HepG2 (cell line): Measurements from ENCODE around the gene CCDC142. TPM values are rescaled to one million over a fixed set of nuclear protein-coding genes. Genes with fewer than 3 reads are reported as not detected.
A peak's percentile ranks its signal among the peaks of the same experiment; 100 is the strongest.

Source experiments
- ARID2 ChIP-seq: sonication (generic); formaldehyde crosslinking; IDR thresholded peaks from 2 replicates; pipeline ENCODE4 v1.8.1; 2022; ENCODE audit warnings: mild to moderate bottlenecking, missing genetic modification reagents, borderline replicate concordance
- CEBPG ChIP-seq: IDR thresholded peaks from 2 replicates; pipeline ENCODE4 v1.6.1; 2016
- E2F1 ChIP-seq: sonication (generic); formaldehyde crosslinking; IDR thresholded peaks from 2 replicates; pipeline ENCODE4 v1.5.0; 2020; ENCODE audit warnings: missing genetic modification reagents
- FOXJ3 ChIP-seq: sonication (generic); formaldehyde crosslinking; IDR thresholded peaks from 2 replicates; pipeline ENCODE4 v1.4.0; 2020; ENCODE audit warnings: missing genetic modification reagents, mild to moderate bottlenecking, borderline replicate concordance
- HMGXB3 ChIP-seq: sonication (generic); formaldehyde crosslinking; IDR thresholded peaks from 2 replicates; pipeline ENCODE4 v1.4.0; 2020; ENCODE audit warnings: missing genetic modification reagents, borderline replicate concordance
- MATR3 ChIP-seq: sonication (generic); formaldehyde crosslinking; IDR thresholded peaks from 2 replicates; pipeline ENCODE4 v1.4.0; 2020; ENCODE audit warnings: missing genetic modification reagents
- PBX2 ChIP-seq: IDR thresholded peaks from 2 replicates; pipeline ENCODE4 v1.6.1; 2016; ENCODE audit warnings: control low read depth
- PRDM10 ChIP-seq: sonication (generic); formaldehyde crosslinking; IDR thresholded peaks from 2 replicates; pipeline ENCODE4 v1.4.0; 2020; ENCODE audit warnings: low read depth, missing genetic modification reagents
- SALL2 ChIP-seq: sonication (generic); formaldehyde crosslinking; IDR thresholded peaks from 2 replicates; pipeline ENCODE4 v1.8.1; 2023; ENCODE audit warnings: mild to moderate bottlenecking, missing genetic modification reagents, inconsistent platforms
- ZBTB21 ChIP-seq: sonication (generic); formaldehyde crosslinking; IDR thresholded peaks from 2 replicates; pipeline ENCODE4 v1.4.0; 2020; ENCODE audit warnings: missing genetic modification reagents
- ZNF280D ChIP-seq: sonication (generic); formaldehyde crosslinking; IDR thresholded peaks from 2 replicates; pipeline ENCODE4 v1.5.1; 2020; ENCODE audit warnings: mild to moderate bottlenecking, missing genetic modification reagents
- ZNF563 ChIP-seq: sonication (generic); formaldehyde crosslinking; IDR thresholded peaks from 2 replicates; pipeline ENCODE4 v1.8.0; 2022; ENCODE audit warnings: mild to moderate bottlenecking, moderate library complexity, missing genetic modification reagents
- ZNF747 ChIP-seq: sonication (generic); formaldehyde crosslinking; IDR thresholded peaks from 2 replicates; pipeline ENCODE4 v1.8.1; 2023; ENCODE audit warnings: missing genetic modification reagents, mild to moderate bottlenecking, borderline replicate concordance
- polyA plus RNA-seq, 8 experiments: library from polyadenylated mRNA; depleted of rRNA in 3 of 8; stranded (reverse) in 7 of 8; unstranded in 1 of 8; fragments of >200 nt; fragmentation: Illumina TruSeq in 4 of 8; extraction: Trizol in 4 of 8; gene quantifications; 2 replicates each; pipeline versions ENCODE4 v1.2.1 to v1.2.3, GENCODE V29; 2011 to 2016; ENCODE audit warnings: low read depth in 4 of 8, missing spikeins in 1 of 8, mixed read lengths in 1 of 8; ENCODE audit not compliant: insufficient read depth in 1 of 8
- total RNA-seq, 5 experiments: library from RNA; depleted of rRNA; stranded (reverse); fragments of >200 nt; fragmentation: Illumina TruSeq; extraction: Trizol; gene quantifications; 2 replicates each; pipeline ENCODE4 v1.2.3, GENCODE V29; 2016; ENCODE audit warnings: low read depth in 1 of 5

CCDC142 gene
- total and polyA plus RNA-seq, 2 of the 13 experiments (the other 11 are each of a cell fraction or from before 2014, with no cell fraction given) = 14.7 to 30.4 TPM

- 0 out of 2 replicates have a peak, but pooled peaks have one; percentile 66 for TF ChIP-seq E2F1 (CRISPR knock-in tag)
- TF ChIP-seq ZBTB21 (CRISPR knock-in tag) = peak; percentile 64; the same call in 1 of the 2 replicates
- no peak for TF ChIP-seq PBX2
- TF ChIP-seq HMGXB3 (CRISPR knock-in tag) = peak; percentile 95
- TF ChIP-seq MATR3 = no peak
- TF ChIP-seq ZNF280D (CRISPR knock-in tag) = peak; percentile 96; the same call in 1 of the 2 replicates
- TF ChIP-seq FOXJ3 (CRISPR knock-in tag) = peak; percentile 66; the same call in 1 of the 2 replicates
- peak; percentile 98 for TF ChIP-seq ZNF747 (CRISPR knock-in tag)
- peak; percentile 81 for TF ChIP-seq CEBPG
- TF ChIP-seq PRDM10 = peak; percentile 55; the same call in 1 of the 2 replicates
- peak; percentile 93 for TF ChIP-seq SALL2
- TF ChIP-seq ARID2 = peak; percentile 94
- TF ChIP-seq ZNF563 (CRISPR knock-in tag) = peak; percentile 60
Observed at GRCh38 chr2:74472086-74472944, 10.5 kb downstream of the CCDC142 start, which contains the start of gene MRPL53 (continued).
